ENCODE measurements around the gene TCEA2. TPM values are rescaled to one million over a fixed set of nuclear protein-coding genes. Genes with fewer than 3 reads are reported as not detected.
A peak's percentile ranks its signal among the peaks of the same experiment; 100 is the strongest.

Gene TCEA2
- total and polyA plus RNA-seq, 2 of the 13 experiments (the other 11 are each of a cell fraction or from before 2014, with no cell fraction given): 28.1 to 33.7 TPM

DNA sequence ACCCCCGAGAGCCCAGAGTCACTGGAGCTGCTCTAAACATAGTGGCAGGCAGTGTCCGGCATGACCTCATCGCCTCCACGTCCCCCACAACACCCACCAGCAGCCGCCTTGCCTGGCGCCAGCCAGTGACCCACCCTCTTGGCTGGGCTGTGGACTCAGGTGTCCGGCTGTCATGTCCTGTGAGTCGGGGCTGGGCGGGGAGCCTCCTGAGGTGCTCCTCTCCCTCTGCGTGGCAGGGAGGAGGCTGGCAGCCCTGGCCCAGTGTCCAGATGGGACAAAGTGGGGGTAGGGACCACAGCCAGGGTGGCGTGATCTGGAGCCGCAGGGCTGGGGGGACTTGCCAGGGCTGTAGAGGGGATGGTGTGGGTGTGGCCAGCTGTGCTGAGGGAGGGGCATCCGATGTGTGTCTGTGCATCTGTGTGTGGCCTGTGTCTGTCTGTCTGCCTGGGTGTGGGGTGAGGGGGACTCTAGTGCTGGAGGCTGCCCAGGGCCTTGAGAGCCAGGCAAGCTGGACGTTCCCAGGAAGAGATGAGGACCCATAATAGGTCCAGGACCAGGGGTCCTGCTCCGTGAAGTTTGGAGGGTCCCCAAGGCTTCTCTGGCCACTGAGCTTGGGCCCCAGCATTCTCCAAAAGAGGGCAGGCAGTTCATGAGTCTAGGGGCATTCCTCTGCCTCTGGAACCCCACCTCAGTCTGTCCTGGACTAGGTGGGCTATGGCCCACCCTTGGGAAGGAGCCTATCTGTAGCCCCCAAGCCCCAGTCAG is 11.3 kb upstream of the TCEA2 start (continued):
- TF ChIP-seq IRF1 (CRISPR knock-in tag; IDR thresholded peaks at IDR 0.05; ENCODE audit: low read depth) (0 out of 2 replicates have a peak, but pooled peaks have one; percentile 22), ZNF512 (CRISPR knock-in tag; IDR thresholded peaks at IDR 0.05) (no peak), TBL1XR1 (IDR thresholded peaks at IDR 0.05; ENCODE audit: borderline replicate concordance, low read length, partially characterized antibody) (no peak), SIX4 (CRISPR knock-in tag; IDR thresholded peaks at IDR 0.05) (no peak), HOXA3 (CRISPR knock-in tag; IDR thresholded peaks at IDR 0.05) (no peak; the same call in 1 of the 2 replicates), ZNF816 (CRISPR knock-in tag; IDR thresholded peaks at IDR 0.05; ENCODE audit: borderline replicate concordance) (no peak), HNRNPLL (IDR thresholded peaks at IDR 0.05; ENCODE audit: low read depth, low read length, poor library complexity, severe bottlenecking) (no peak), EEA1 (CRISPR knock-in tag; IDR thresholded peaks at IDR 0.05; ENCODE audit: borderline replicate concordance) (0 out of 2 replicates have a peak, but pooled peaks have one; percentile 43)
- TF ChIP-seq, protein P1, sequence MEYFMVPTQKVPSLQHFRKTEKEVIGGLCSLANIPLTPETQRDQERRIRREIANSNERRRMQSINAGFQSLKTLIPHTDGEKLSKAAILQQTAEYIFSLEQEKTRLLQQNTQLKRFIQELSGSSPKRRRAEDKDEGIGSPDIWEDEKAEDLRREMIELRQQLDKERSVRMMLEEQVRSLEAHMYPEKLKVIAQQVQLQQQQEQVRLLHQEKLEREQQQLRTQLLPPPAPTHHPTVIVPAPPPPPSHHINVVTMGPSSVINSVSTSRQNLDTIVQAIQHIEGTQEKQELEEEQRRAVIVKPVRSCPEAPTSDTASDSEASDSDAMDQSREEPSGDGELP (IDR thresholded peaks at IDR 0.05; ENCODE audit: borderline replicate concordance, low read depth): peak; percentile 18; the same call in 1 of the 2 replicates
